BJ (cell line): ENCODE results near the gene RAET1L. TPM values are rescaled to one million over a fixed set of nuclear protein-coding genes. Genes with fewer than 3 reads are reported as not detected.

Experiments used
- CTCF ChIA-PET: fragments of 350-600 bp; formaldehyde crosslinking; extraction: SDS; loops from one replicate; lab custom pipeline; 2021; ENCODE audit warnings: antibody characterized with exemption, inconsistent platforms; lab: Yijun Ruan, JAX
- POLR2A ChIA-PET: fragments of 300-600 bp; sonication (Branson Sonifier 250); formaldehyde crosslinking; extraction: SDS; loops from one replicate; lab custom pipeline; 2021; ENCODE audit warnings: antibody characterized with exemption; lab: Charles Lee
- DNase-seq: peaks from one replicate; pipeline ENCODE4 v3.0.0-alpha.2; 2011; ENCODE audit warnings: low read depth
- H3K27me3 ChIP-seq: 2 replicates; pipeline ENCODE4 v1.6.0; 2011; ENCODE audit warnings: low read length; ENCODE audit not compliant: control insufficient read depth, insufficient read depth
- H3K36me3 ChIP-seq: 2 replicates; pipeline ENCODE4 v1.5.1; 2011; ENCODE audit warnings: low read length; ENCODE audit not compliant: control insufficient read depth, insufficient read depth
- H3K4me3 ChIP-seq: 2 replicates; pipeline ENCODE4 v1.5.1; 2011; ENCODE audit warnings: low read depth, mild to moderate bottlenecking, control low read depth, low read length
- polyA plus RNA-seq: library from polyadenylated mRNA; depleted of rRNA; stranded (reverse); fragments of >200 nt; gene quantifications from 2 replicates; pipeline ENCODE4 v1.2.3, GENCODE V29; 2011
- TF ChIP-seq, protein P1 (sequence below): IDR thresholded peaks from 2 replicates; pipeline ENCODE4 v1.5.1; 2011; ENCODE audit warnings: low read depth, mild to moderate bottlenecking, control low read depth, inconsistent platforms, low read length, moderate library complexity; ENCODE audit not compliant: insufficient read depth

Gene RAET1L
- polyA plus RNA-seq, 1 experiment = not detected

DNA sequence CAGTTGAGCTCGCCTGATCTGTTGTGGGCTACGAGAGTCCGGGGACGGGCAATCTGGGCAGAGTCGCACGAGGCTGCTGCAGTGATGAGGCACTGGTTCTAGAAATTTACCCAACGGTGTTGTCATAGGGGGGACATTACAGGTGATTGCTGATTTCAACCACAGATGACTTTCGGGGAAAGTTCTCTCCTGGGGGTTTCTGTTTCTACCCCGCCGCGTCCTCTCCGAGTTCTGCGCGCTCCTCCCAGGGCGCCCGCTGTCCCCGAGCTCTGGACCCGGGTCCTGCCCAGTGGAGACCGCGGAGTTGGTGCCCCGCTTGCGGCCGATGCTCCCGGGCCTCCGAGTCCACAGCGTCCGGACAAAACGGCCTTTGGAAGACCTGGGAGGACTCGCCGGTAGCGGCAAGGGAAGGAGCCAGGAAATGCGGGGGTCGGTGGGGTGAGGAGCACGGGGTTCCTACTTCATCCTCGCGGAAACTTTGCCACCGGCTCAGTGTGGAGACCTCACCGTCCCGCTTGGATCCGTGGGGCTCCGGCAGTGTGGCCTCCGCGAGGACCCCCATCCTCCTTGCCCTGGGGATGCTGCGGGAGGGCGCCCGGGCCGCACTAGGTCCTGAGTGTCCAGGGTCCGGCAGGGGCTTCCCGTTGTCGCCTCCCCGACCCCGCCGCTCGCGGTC lies 12.3 kb upstream of the RAET1L start:
- ChIA-PET POLR2A (no interaction called here), CTCF (interaction anchor here (1.0 kb wide), 1 partner anchor 33 kb away, joined by 3 read pairs; no protein-coding TSS in a partner anchor)
- Histone ChIP-seq H3K36me3 (no peaks in the 10 kb centered on the region), H3K27me3 (peaks cover 53% of the 10 kb centered on the region), H3K4me3 (no peak overlapping the region)
- TF ChIP-seq, protein P1, sequence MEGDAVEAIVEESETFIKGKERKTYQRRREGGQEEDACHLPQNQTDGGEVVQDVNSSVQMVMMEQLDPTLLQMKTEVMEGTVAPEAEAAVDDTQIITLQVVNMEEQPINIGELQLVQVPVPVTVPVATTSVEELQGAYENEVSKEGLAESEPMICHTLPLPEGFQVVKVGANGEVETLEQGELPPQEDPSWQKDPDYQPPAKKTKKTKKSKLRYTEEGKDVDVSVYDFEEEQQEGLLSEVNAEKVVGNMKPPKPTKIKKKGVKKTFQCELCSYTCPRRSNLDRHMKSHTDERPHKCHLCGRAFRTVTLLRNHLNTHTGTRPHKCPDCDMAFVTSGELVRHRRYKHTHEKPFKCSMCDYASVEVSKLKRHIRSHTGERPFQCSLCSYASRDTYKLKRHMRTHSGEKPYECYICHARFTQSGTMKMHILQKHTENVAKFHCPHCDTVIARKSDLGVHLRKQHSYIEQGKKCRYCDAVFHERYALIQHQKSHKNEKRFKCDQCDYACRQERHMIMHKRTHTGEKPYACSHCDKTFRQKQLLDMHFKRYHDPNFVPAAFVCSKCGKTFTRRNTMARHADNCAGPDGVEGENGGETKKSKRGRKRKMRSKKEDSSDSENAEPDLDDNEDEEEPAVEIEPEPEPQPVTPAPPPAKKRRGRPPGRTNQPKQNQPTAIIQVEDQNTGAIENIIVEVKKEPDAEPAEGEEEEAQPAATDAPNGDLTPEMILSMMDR = no peak
- DNase-seq = no peak

DNA sequence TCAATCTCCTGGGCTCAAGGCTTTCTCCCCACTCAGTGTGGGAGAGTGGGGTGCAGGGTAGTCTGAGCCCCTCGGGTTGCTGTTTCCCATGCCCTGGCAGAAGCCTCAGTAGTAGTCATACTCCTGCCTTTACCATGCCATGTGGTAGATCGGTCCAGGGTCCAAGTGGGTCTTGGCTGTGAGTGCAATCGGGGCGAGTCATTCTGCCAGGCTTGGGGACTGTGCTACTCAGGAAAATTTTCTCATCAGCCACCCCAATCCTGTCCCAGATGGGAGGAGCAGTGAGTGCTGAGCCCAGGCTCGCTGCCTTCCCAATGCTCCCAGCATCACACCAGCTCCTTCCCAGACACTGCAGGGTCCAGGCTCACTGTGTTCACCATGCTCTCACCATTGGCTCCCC lies 10.7 kb upstream of the RAET1L start:
- ChIA-PET POLR2A (no interaction called here), CTCF (interaction anchor here (0.9 kb wide), 1 partner anchor 32 kb away, joined by 3 read pairs; the partner anchor contains the start of gene ULBP3)
- Histone ChIP-seq H3K27me3 (peaks cover 48% of the 10 kb centered on the region), H3K36me3 (no peaks in the 10 kb centered on the region), H3K4me3 (no peak overlapping the region)
- TF ChIP-seq, protein P1 = no peak
- DNase-seq = no peak

- no peaks in the 10 kb centered on the region for H3K36me3 ChIP-seq
- ChIA-PET CTCF (no interaction called here), POLR2A (no interaction called here)
- peaks cover 38% of the 10 kb centered on the region for H3K27me3 ChIP-seq
- DNase-seq = no peak
- TF ChIP-seq, protein P1 = no peak
- no peak overlapping the region for H3K4me3 ChIP-seq
Measured at GRCh38 chr6:150033207-150033771, 8.0 kb upstream of the RAET1L start.

DNA sequence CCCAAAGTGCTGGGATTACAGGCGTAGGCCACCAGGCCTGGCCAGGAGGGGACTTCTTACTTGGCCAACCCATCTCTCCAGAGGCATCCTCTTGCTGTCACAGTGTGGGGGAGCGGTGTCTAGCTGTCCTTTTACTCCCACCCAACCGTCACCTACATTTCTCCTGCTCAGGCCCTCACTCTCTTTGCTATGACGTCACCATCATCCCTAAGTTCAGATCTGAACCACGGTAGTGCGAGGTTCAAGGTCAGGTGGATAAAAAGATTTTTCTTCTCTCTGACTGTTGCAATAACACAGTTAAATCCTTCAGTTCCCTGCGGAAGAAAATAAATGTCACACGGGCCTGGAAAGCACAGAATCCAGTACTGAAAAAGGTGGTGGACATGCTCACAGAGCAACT lies 7.3 kb upstream of the RAET1L start:
- TF ChIP-seq, protein P1 = no peak
- H3K4me3 ChIP-seq = no peak overlapping the region
- ChIA-PET POLR2A (no interaction called here), CTCF (no interaction called here)
- no peaks in the 10 kb centered on the region for H3K36me3 ChIP-seq
- H3K27me3 ChIP-seq = peaks cover 38% of the 10 kb centered on the region
- no peak for DNase-seq

GRCh38 chr6:150030611-150031010 lies 5.3 kb upstream of the RAET1L start:
- CTCF ChIA-PET = interaction anchor here (1.2 kb wide), 1 partner anchor 13 kb away, joined by 4 read pairs; no protein-coding TSS in a partner anchor
- POLR2A ChIA-PET = no interaction called here
- H3K4me3 ChIP-seq = no peak overlapping the region
- DNase-seq = no peak
- H3K27me3 ChIP-seq = peaks cover 30% of the 10 kb centered on the region
- H3K36me3 ChIP-seq = no peaks in the 10 kb centered on the region
- TF ChIP-seq, protein P1 = no peak
